ENCODE results near the gene CELF4.
"Not testable (repeated sequence)": the region's sequence is repeated elsewhere in the genome, so short reads cannot be mapped to it uniquely, and the experiment has no call there.

Gene CELF4

DNA sequence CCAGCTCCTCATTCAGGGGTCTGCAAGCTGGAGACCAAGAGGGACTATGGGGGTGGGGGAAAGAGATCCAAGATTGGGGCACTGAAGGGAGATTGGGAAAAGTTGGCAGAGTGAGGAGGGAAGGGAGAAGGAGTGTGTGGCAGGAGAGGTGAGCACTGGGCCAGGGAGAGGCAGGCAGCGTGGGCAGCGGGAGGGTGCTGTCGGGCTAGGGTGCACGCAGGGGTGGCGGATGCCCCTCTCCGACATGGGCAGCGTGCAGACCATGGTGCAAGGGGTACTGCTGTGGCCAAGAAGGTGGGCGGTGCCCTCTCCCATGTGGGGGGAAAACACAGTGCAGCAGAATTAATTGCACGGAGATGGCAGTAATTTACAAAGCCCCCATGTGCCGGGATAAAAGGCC, 74.1 kb downstream of the CELF4 start:
- no peak for DNase-seq

- DNase-seq = no peak
Measured at GRCh38 chr18:37489998-37490397, 75.6 kb downstream of the CELF4 start.

DNA sequence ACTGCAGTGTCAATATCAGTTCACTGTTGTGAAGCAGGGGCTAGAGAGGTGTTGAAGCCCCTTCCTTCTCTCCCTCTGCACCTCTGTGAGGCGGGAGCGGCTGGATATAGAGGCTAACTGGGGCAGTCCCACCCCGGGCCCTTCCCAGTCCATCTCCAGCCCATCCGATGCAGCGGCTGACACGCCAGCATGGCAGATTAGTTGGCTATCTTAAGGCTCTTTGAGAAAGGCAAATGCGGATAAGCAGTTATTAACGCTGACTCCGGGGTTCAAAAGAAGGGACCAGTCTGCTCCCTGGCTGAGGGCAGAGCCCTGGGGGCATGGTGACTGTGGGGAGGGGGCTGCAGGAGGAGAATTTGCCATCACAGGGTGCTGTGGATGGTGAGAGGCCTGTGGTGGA, 76.6 kb downstream of the CELF4 start:
- DNase-seq = peak; percentile 61

GRCh38 chr18:37487400-37487867, 78.2 kb downstream of the CELF4 start:
- no peak for DNase-seq

DNA sequence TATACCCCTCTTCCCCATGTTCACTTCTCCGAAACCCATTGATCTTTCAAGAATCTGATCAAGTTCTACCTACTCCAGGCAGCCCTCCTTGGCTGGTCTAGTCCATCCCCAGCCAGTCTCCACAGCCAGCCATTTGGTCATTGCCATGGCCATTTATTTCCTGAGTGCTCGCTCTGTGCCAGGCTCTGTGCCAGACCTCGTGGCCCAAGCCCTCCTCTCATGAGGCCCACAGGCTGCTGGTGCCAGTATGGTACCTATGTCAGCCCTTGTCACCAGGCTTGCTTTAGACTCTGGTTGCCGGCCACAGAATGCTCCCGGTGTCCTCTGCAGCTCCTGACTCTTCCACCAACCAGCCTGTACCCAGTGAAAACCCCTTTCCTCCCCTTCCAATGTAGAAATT, 78.8 kb downstream of the CELF4 start:
- DNase-seq = no peak

DNA sequence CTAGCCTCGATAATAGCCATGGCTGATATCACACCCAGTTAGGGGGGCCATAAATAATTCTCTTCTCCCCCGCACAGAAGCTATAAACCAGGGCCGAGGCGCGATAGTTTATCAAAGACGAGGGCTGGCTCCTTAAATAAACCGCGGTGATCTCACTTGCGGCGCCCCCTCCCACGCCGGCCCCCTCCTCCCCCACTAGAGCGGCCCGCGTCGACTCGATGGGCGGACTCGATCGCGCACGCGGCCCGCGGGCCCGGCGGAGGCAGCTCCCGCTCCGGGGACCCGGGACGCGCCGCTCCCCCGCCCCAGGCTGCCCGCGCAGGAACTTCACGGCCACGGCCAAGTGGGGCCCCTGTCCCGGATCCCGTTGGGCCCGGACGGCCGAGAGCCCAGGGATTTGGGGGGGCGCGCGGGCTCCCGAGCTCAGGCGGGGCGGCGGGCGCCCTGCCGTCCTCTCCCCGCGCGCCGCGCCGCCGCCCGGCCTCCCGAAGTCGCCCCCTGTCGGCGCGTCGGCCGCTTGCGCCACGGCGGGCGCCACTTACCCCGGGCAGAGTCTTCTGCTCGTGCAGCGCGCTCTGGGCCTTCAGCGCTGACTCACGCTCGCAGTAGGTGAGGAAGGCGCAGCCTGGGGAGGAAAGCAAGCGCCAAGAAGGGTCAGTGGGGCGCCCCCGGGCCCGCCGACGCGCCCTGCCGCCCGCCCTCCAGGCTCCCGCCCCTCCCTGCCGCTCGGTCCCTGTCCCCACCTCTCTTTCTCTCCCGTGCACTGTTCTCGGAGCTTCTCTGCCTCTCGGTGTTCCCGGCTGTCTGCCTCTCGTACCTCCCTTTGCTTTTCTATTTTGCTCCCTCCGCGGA, 80.4 kb downstream of the CELF4 start:
- DNase-seq = no peak

GRCh38 chr18:37483984-37484819, 81.4 kb downstream of the CELF4 start:
- peak; percentile 42 for DNase-seq

DNA sequence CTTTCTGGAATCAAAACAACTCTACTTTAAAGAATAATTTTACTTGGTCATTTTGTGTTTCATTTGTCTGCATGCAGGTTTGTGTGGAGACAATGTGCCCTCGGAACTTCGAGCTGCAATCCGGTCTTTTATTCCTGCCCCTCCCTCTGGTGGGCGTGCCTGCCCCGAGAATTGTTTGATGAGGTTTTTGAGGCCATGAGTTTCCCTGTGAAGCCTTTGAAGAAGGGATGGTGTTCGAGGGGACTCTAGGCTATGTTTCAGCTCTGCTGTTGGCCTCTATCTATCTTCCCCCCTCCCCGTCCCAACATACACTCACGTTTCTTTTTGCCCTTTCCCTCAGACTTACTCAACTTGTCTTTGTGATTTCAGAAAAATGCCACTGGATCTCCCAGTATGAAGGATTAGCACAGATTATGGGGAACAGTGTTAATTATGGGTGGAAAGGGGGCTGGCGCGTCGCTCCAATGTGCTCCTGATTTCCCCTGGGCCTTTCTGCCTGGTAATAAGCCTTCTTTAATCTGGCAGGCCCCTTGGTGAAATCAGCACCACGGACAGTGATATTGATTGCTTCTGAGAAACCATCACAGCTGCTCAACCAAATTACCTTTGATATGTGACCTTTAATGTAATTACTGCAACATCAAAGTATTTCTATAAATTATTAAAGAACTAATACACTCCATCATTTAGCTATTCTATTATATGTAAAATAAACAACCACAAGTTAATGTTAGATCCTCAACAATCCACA, 82.2 kb downstream of the CELF4 start:
- peak; percentile 90 for DNase-seq

DNA sequence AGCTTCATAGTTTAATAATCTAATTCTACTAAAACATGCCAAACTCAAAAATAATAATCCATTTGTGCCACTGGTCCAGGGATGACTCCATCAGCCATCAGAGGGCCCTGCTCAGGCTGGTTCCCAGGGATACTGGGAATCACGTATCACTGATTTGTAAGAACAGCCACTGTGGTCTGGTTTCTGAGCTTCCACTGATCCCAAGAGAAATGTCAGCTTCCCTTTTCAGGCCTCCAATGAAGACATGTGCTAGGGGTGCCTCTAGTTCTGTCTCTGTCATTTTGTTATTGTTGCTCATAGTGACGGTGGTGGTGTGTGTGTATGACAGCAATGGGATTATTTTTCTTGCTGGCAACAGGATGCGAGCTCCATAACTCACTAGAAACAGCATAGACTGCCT, 83.2 kb downstream of the CELF4 start:
- peak; percentile 15 for DNase-seq

- no peak for DNase-seq
Measured at GRCh38 chr18:37482002-37482401, 83.6 kb downstream of the CELF4 start.

- no peak for DNase-seq
Measured at GRCh38 chr18:37481491-37481890, 84.1 kb downstream of the CELF4 start.

DNA sequence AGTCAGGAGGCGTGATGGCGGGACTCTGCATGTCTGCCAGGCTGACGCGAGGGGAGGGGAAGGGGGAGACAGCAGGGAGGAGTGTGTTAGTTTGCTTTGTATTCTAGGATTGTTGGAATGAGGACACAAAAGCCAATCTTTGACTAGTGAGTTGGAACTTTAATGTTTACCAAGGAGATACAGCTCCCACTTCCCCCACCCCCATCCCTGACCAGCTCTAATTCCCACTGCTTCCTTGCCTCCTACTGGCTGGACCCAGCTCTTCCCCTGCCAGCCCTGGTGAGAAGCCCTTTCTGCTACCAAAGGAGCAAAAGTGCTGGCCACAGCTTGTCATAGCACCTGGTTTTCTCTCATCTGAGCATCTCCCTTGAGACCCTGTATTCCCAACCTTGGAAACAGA, 84.5 kb downstream of the CELF4 start:
- no peak for DNase-seq

GRCh38 chr18:37476611-37477295, 88.8 kb downstream of the CELF4 start:
- DNase-seq = no peak

DNA sequence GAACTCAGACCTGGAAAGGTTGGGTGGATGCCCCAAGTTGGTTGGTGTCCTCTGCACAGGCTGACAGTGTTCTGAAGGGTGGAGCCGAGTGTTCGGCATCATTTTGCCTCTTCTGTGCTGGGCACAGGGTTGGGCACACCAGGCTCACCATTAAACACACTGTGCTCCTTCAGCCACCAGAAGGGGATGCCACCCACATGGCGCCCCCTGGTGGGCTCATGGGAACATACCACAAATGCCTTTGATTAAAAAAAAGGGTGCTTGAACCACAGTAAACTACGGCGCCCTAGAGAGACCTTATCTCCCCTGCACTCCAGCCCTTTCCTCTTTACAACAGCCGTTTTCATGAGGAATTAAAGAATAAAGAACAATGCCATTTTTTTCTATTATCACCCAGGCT, 89.4 kb downstream of the CELF4 start:
- DNase-seq = peak; percentile 60

DNA sequence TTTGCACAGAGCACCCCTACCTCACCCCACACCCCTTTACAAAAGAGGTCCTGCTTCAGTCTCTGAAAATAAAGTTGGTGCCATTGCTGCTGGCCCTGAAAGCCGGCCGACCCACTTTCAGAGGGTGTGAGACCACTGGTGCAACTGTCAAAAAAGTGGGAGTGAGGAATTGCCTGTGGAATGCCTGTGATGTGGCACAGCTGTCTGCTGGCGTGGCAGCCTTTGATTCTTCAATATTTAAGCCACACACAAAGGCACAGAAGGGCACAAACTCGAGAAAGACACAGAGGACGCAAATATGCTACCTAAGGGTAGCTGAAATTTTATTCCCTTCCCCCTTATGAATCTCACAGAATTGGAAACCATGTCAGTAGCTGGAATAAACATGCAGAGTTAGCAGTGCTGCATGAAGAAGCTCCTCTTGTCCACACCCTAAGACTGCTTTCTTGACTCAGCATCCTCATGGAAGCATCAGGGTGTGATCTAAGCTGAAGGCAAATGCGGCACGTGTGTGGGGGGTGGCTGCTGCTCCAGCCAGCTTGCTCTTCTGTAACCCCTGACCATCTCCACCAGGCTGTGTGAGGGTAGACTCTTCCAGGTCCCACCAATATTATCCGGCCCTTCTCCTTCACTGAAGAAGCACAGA, 92.3 kb downstream of the CELF4 start:
- no peak for DNase-seq

DNA sequence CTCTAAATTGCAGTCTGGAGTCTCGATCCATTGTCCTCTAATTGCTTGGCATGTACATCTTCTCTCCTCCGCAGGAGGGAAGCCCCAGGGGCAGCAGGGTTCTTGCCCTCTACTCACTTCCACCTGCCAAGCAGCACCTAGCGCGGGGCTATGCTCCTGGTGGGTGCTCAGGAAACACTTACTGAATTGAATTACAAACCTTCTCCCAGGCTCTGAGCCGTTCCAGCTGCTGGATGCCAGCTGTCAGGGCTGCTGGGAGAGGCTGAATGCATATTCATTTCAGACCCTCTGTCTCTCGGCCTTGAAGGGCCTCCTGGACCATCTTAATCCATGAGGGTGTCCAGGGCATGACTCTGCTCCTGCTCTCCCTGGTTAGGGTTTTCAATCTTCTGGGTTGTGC, 94.0 kb downstream of the CELF4 start:
- peak; percentile 72 for DNase-seq

- DNase-seq = no peak
Measured at GRCh38 chr18:37470986-37471385, 94.6 kb downstream of the CELF4 start.

DNA sequence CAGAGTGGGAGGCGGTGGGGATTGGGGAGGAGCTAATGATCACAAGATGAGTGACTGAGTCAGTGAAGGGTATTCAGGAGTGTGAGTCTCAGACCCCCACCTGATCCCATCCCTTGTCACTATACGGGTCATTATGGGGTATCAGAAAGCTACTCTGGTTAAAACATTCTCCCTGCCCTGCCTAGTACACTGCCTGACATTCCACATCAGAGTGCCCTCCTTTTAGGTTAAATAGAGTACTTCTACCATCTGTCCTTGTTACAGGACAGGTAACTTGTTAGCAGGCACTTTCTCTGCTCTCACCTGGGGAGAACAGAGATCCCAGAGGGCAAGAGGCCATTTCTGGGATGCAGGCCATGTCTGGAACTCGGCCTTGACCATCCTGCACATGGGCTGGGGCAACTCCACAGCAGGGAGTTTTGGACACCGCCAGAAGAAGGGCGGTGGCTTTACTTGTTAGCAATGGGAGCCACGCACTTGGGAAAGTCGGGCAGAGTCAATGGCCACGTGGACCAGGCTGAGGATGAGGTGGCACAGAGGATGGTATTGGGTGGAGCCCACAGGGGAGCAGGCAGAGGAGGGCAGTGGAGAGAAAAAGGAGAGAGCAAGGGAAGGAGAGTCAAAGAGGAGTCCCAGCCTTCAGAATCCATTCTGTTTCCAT, 98.5 kb downstream of the CELF4 start:
- DNase-seq = no peak

- peak; percentile 43 for DNase-seq
Measured at GRCh38 chr18:37465958-37466357, 99.6 kb downstream of the CELF4 start.

DNA sequence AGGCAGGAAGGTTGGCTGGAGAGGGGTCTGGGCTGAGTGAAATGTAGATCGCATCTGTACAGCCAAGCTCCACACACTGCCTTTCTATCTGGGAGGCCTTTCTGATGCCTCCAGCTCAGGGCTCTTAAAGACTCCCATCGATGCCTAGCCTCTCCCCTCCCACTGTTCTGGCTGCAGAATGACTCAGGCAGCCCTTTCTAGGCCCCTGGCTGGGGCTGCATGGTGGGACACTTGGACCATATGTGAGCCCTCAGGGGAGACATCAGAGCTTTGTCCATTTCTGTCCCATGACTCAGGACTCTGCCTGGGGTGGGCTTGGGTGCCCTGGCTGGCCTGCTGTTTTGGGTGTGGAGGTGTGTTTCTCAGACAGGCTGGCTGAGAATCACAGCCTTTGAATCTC, 101.3 kb downstream of the CELF4 start:
- DNase-seq = no peak

DNA sequence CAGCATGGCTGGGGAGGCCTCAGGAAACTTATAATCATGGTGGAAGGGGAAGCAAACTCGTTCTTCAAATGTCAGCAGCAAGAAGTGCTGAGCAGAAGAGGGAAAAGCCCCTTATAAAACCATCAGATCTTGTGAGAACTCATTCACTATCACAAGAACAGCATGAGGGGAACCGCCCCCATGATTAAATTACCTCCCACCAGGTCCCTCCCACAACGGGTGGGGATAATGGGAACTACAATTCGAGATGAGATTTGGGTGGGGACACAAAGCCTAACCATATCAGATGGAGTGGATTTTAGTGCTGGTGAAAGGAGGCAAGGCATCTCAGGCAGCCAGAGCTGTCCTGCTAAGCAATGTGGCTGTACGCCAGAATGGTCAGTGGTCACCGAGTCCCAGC, 104.3 kb downstream of the CELF4 start:
- DNase-seq = not testable (repeated sequence)

DNA sequence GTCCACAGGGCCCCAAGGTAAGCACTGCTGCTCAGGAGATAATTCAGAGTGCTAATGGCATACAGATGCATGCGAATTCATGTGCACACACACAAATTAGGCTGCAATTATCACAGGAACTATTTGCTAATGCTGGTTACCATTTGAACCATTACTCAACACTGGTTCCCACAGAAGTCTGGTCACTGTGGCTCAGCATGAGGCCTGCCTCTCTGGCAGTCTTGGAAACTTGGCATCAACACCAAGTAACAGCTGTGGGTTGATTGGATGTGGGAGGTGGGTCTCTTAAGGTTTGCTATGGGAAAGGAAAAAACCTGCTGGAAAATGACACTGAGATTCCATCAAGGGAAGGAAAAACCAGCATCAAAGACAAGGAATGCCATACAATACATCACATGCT, 105.0 kb downstream of the CELF4 start:
- DNase-seq = no peak
